HG03442 (cell line): ENCODE data around the gene ZBTB24.
"Not testable (repeated sequence)": the region's sequence is repeated elsewhere in the genome, so short reads cannot be mapped to it uniquely, and the experiment has no call there.

ENCODE experiments used
- ATAC-seq: cut with Tn5 transposase; IDR thresholded peaks from one replicate; pipeline ENCODE4 v1.9.1; 2021; ENCODE audit warnings: mild to moderate bottlenecking, moderate library complexity; ENCODE audit not compliant: unreplicated experiment

The ZBTB24 gene

GRCh38 chr6:109472132-109472995 is 10.7 kb downstream of the ZBTB24 start:
- peak; percentile 62 for ATAC-seq

GRCh38 chr6:109471105-109471810 is 11.8 kb downstream of the ZBTB24 start:
- ATAC-seq: no peak

GRCh38 chr6:109469591-109470189 is 13.3 kb downstream of the ZBTB24 start:
- ATAC-seq: no peak

GRCh38 chr6:109467696-109468095 is 15.3 kb downstream of the ZBTB24 start:
- ATAC-seq: no peak

- ATAC-seq: no peak
Observed at GRCh38 chr6:109466212-109466923, 16.7 kb downstream of the ZBTB24 start.

GRCh38 chr6:109465772-109466171 is 17.2 kb downstream of the ZBTB24 start:
- no peak for ATAC-seq

- ATAC-seq: no peak
Observed at GRCh38 chr6:109461733-109462526, 21.1 kb downstream of the ZBTB24 start.

- not testable (repeated sequence) for ATAC-seq
Observed at GRCh38 chr6:109461205-109461604, 21.8 kb downstream of the ZBTB24 start.

GRCh38 chr6:109460161-109460829 is 22.7 kb downstream of the ZBTB24 start:
- no peak for ATAC-seq

- ATAC-seq: peak; percentile 31
Observed at GRCh38 chr6:109458774-109459531, 24.1 kb downstream of the ZBTB24 start.

GRCh38 chr6:109457562-109457996 is 25.4 kb downstream of the ZBTB24 start:
- ATAC-seq: no peak

- ATAC-seq: no peak
Observed at GRCh38 chr6:109456710-109457561, 26.1 kb downstream of the ZBTB24 start.

- no peak for ATAC-seq
Observed at GRCh38 chr6:109456111-109456583, 26.9 kb downstream of the ZBTB24 start.

GRCh38 chr6:109455437-109456110 is 27.4 kb downstream of the ZBTB24 start, which contains the start of gene MICAL1:
MICAL1 (minus strand) TSS chr6:109455772; CDS start chr6:109454196, 1,576 bp downstream.
- peak; percentile 46 for ATAC-seq

- peak; percentile 28 for ATAC-seq
Observed at GRCh38 chr6:109454496-109455436, 28.3 kb downstream of the ZBTB24 start.
